ENCODE data around the gene XPNPEP2. TPM values are rescaled to one million over a fixed set of nuclear protein-coding genes. Genes with fewer than 3 reads are reported as not detected.

XPNPEP2 gene
- polyA plus RNA-seq, 3 donors, result 0.19 TPM; not detected in 2

DNA sequence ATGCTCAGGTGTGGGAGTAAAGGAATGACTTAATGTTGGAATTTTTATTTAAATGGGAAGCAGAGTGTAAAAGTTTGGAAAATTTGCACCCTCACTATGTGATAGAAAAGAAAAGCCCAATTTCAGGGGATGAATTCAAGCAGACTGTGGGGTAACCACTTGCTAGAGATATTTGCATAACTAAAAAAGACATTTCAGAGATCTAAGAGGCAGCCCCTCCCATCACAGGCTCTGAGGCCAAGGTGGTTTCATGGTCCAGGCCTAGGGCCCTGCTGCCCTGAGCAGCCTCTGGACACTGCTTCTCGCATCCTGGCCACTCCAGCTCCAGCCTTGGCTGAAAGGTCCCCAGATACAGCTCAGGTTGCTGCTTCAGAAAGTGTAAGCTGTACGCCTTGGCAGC lies 5.9 kb upstream of the XPNPEP2 start:
- Mint-ChIP-seq H3K4me3 (no peak overlapping the region), H3K36me3 (peaks cover 0 to 2% of the 10 kb centered on the region in 2 donors), H3K9me3 (peaks cover 0 to 9% (median 3%) of the 10 kb centered on the region in 7 donors), H3K27ac (no peak overlapping the region), H3K4me1 (peaks cover 35% of the 10 kb centered on the region), H3K27me3 (ENCODE audit: low read depth in 3 of 3) (peaks cover 0 to 9% (median 0%) of the 10 kb centered on the region in 3 donors)
- Histone ChIP-seq H3K27me3 (ENCODE audit: control insufficient read depth in 2 of 2, insufficient read depth in 2 of 2, low read length in 2 of 2) (no peaks in the 10 kb centered on the region), H3K79me2 (ENCODE audit: insufficient read depth, low read length) (no peaks in the 10 kb centered on the region), H3K9me3 (replicated peaks in 1 of 2; ENCODE audit: control insufficient read depth in 1 of 2, insufficient read depth in 1 of 2, low read length in 2 of 2) (no peaks in the 10 kb centered on the region), H3K9ac (ENCODE audit: insufficient read depth, low read length, poor library complexity, severe bottlenecking) (no peak overlapping the region), H3K4me3 (replicated peaks in 1 of 3; ENCODE audit: low read depth in 2 of 3, low read length in 3 of 3) (no peak overlapping the region), H3K27ac (ENCODE audit: low read depth in 1 of 2, low read length in 2 of 2) (no peak overlapping the region), H3K36me3 (replicated peaks in 1 of 2; ENCODE audit: control insufficient read depth in 1 of 2, insufficient read depth in 2 of 2, low read length in 2 of 2) (no peaks in the 10 kb centered on the region), H3K4me2 (replicated peaks; ENCODE audit: extremely low read depth, low read length, poor library complexity, severe bottlenecking) (no peak overlapping the region), H4K20me1 (ENCODE audit: insufficient read depth, low read length) (no peaks in the 10 kb centered on the region), H2AFZ (ENCODE audit: insufficient read depth, low read depth, low read length, poor library complexity, severe bottlenecking) (no peak overlapping the region), H3K4me1 (ENCODE audit: control insufficient read depth in 1 of 2, insufficient read depth in 2 of 2, low read length in 2 of 2) (peaks cover 20 to 27% of the 10 kb centered on the region in 2 donors)
- DNase-seq, result no peak
- TF ChIP-seq, protein P1, sequence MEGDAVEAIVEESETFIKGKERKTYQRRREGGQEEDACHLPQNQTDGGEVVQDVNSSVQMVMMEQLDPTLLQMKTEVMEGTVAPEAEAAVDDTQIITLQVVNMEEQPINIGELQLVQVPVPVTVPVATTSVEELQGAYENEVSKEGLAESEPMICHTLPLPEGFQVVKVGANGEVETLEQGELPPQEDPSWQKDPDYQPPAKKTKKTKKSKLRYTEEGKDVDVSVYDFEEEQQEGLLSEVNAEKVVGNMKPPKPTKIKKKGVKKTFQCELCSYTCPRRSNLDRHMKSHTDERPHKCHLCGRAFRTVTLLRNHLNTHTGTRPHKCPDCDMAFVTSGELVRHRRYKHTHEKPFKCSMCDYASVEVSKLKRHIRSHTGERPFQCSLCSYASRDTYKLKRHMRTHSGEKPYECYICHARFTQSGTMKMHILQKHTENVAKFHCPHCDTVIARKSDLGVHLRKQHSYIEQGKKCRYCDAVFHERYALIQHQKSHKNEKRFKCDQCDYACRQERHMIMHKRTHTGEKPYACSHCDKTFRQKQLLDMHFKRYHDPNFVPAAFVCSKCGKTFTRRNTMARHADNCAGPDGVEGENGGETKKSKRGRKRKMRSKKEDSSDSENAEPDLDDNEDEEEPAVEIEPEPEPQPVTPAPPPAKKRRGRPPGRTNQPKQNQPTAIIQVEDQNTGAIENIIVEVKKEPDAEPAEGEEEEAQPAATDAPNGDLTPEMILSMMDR (IDR thresholded peaks at IDR 0.05), result no peak
- intact Hi-C loops (cut with micrococcal nuclease), result no loop called here
- WGBS (ENCODE audit: insufficient coverage), result 100% methylated on average over 1 of the region's 2 CpGs

GRCh38 chrX:129733335-129733734 lies 5.4 kb upstream of the XPNPEP2 start:
- Mint-ChIP-seq H3K27ac (no peak overlapping the region), H3K4me3 (no peak overlapping the region), H3K9me3 (peaks cover 0 to 9% (median 3%) of the 10 kb centered on the region in 7 donors), H3K4me1 (peaks cover 40% of the 10 kb centered on the region), H3K36me3 (peaks cover 0 to 2% of the 10 kb centered on the region in 2 donors), H3K27me3 (ENCODE audit: low read depth in 3 of 3) (peaks cover 0 to 9% (median 0%) of the 10 kb centered on the region in 3 donors)
- Histone ChIP-seq H3K4me2 (replicated peaks; ENCODE audit: extremely low read depth, low read length, poor library complexity, severe bottlenecking) (no peak overlapping the region), H3K9me3 (replicated peaks in 1 of 2; ENCODE audit: control insufficient read depth in 1 of 2, insufficient read depth in 1 of 2, low read length in 2 of 2) (no peaks in the 10 kb centered on the region), H4K20me1 (ENCODE audit: insufficient read depth, low read length) (no peaks in the 10 kb centered on the region), H3K4me3 (replicated peaks in 1 of 3; ENCODE audit: low read depth in 2 of 3, low read length in 3 of 3) (no peak overlapping the region), H3K4me1 (ENCODE audit: control insufficient read depth in 1 of 2, insufficient read depth in 2 of 2, low read length in 2 of 2) (peaks cover 25 to 32% of the 10 kb centered on the region in 2 donors), H3K9ac (ENCODE audit: insufficient read depth, low read length, poor library complexity, severe bottlenecking) (no peak overlapping the region), H3K27ac (ENCODE audit: low read depth in 1 of 2, low read length in 2 of 2) (no peak overlapping the region), H2AFZ (ENCODE audit: insufficient read depth, low read depth, low read length, poor library complexity, severe bottlenecking) (no peak overlapping the region), H3K36me3 (replicated peaks in 1 of 2; ENCODE audit: control insufficient read depth in 1 of 2, insufficient read depth in 2 of 2, low read length in 2 of 2) (no peaks in the 10 kb centered on the region), H3K79me2 (ENCODE audit: insufficient read depth, low read length) (no peaks in the 10 kb centered on the region), H3K27me3 (ENCODE audit: control insufficient read depth in 2 of 2, insufficient read depth in 2 of 2, low read length in 2 of 2) (no peaks in the 10 kb centered on the region)
- 100% methylated on average over 1 of the region's 4 CpGs for WGBS (ENCODE audit: insufficient coverage)
- intact Hi-C loops (cut with micrococcal nuclease), result no loop called here
- DNase-seq, result no peak
- TF ChIP-seq, protein P1 (IDR thresholded peaks at IDR 0.05), result no peak
